Measurements from ENCODE around the gene POU2AF3.

- TF ChIP-seq CTCF (IDR thresholded peaks at IDR 0.05) (no peak), POLR2A (IDR thresholded peaks at IDR 0.05) (no peak)
These were observed 45.7 kb downstream of the POU2AF3 start for GRCh38 chr11:111344032-111344431.
